Stomach (tissue), 9 donors: Measurements from ENCODE around the gene DLX4. TPM values are rescaled to one million over a fixed set of nuclear protein-coding genes. Genes with fewer than 3 reads are reported as not detected.

ENCODE experiments used
- DNase-seq, 2 donors: peaks; one replicate each; pipeline versions ENCODE4 v3.0.0 to v3.0.0-alpha.2; 2013 to 2019
- H3K27ac ChIP-seq, 5 donors: fragments of 200-600 bp in 4 of 5; sonication (generic) in 4 of 5; one replicate each; pipeline ENCODE4 v1.5.1; 2013 to 2019; ENCODE audit warnings: mild to moderate bottlenecking in 1 of 5, moderate library complexity in 1 of 5
- H3K27me3 ChIP-seq, 3 donors: fragments of 200-600 bp; sonication (generic); one replicate each; pipeline ENCODE4 v1.5.1; 2017 to 2019; ENCODE audit warnings: mixed run types in 1 of 3
- H3K36me3 ChIP-seq, 4 donors: fragments of 200-600 bp; sonication (generic); 1 replicate in 3 of 4; 2 replicates in 1 of 4; pipeline ENCODE4 v1.5.1; 2016 to 2019
- H3K4me1 ChIP-seq, 4 donors: fragments of 200-600 bp; sonication (generic); one replicate each; pipeline ENCODE4 v1.5.1; 2016 to 2019
- H3K4me3 ChIP-seq, 4 donors: fragments of 200-600 bp; sonication (generic) in 3 of 4; one replicate each; pipeline ENCODE4 v1.5.1; 2016 to 2019; ENCODE audit warnings: mild to moderate bottlenecking in 1 of 4
- H3K9me3 ChIP-seq, 4 donors: fragments of 200-600 bp; sonication (generic); one replicate each; pipeline ENCODE4 v1.5.1; 2016 to 2019
- EP300 ChIP-seq: sonication (generic); formaldehyde crosslinking; IDR thresholded peaks from one replicate; pipeline ENCODE4 v1.6.1; 2017; ENCODE audit warnings: antibody characterized with exemption
- POLR2A ChIP-seq, 4 donors: fragments of 450-650 bp; IDR thresholded peaks; one replicate each; pipeline ENCODE4 v1.6.1; 2016; ENCODE audit warnings: antibody characterized with exemption in 4 of 4, control low read depth in 2 of 4, mild to moderate bottlenecking in 1 of 4, moderate library complexity in 1 of 4
- POLR2AphosphoS5 ChIP-seq, 3 donors: sonication (generic); formaldehyde crosslinking; IDR thresholded peaks; one replicate each; pipeline ENCODE4 v1.6.1; 2016; ENCODE audit warnings: antibody characterized with exemption in 3 of 3
- WGBS, 5 donors: extraction: QIAGEN DNeasy Blood & Tissue Kit in 3 of 5; methylation state at CpG; one replicate each; pipeline versions ENCODE4 v1.1.5 to v1.1.7; 2013 to 2018; 5-methylcytosine and 5-hydroxymethylcytosine counted together
- intact Hi-C: fragments of 100-400 bp; cut with DNase I; formaldehyde crosslinking; loops from one replicate; pipeline ENCODE4 v1.15.1; 2023; ENCODE audit warnings: low total_unique reads
- polyA plus RNA-seq, 3 donors: library from polyadenylated mRNA; stranded (reverse); fragments of 200-250 nt; gene quantifications; one replicate each; pipeline ENCODE4 v1.2.3, GENCODE V29; 2013
- total RNA-seq, 5 donors: library from RNA; depleted of rRNA; stranded (reverse); fragments of >200 nt; gene quantifications; one replicate each; pipeline versions ENCODE4 v1.1.0 to v1.2.3, GENCODE V29; 2014 to 2016
- TF ChIP-seq, protein P1 (sequence below), 7 experiments: fragments of 450-650 bp in 4 of 7; fragments of 200-600 bp in 3 of 7; sonication (generic) in 3 of 7; IDR thresholded peaks; one replicate each; pipeline ENCODE4 v1.5.1; 2016 to 2019; ENCODE audit warnings: antibody characterized with exemption in 7 of 7, control low read depth in 2 of 7, mild to moderate bottlenecking in 1 of 7
- donor health status: healthy with polysubstance abuse.
- donor health status: Bipolar disorder and iron deficiency.
- donor health status: healthy.

DLX4 gene
- total and polyA plus RNA-seq, 8 donors: 0.31 to 0.40 TPM; not detected in 6

DNA sequence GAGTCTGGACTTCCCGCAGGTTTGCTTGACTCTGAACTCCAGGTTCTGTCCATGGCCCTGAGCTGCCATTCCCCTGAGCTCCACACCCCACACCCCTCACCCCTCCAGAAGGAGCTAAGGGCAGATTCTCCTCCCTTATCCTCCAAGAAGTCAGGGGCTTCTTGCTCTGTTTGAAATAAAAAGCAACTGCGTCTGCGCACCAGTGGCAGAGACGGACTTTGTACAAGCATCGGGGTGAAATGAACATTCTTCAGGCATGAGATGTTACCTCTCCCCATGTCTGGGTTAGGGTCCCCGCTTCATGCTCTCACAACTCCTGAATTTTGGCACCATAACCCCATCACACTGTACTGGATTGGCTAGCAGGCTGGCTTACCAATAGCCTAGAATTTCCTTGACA is 36.1 kb upstream of the DLX4 start:
- Histone ChIP-seq H3K4me1 (no peaks in the 10 kb centered on the region), H3K4me3 (no peak overlapping the region), H3K9me3 (no peaks in the 10 kb centered on the region), H3K27me3 (peaks cover 0 to 85% (median 40%) of the 10 kb centered on the region in 3 donors), H3K27ac (no peak overlapping the region), H3K36me3 (no peaks in the 10 kb centered on the region)
- 65 to 78% (median 69%) methylated on average over 6 of the region's 6 CpGs for WGBS, 5 donors
- DNase-seq: no peak
- intact Hi-C loops: no loop called here
- TF ChIP-seq POLR2AphosphoS5 (IDR thresholded peaks at IDR 0.05) (no peak), POLR2A (IDR thresholded peaks at IDR 0.05) (no peak), EP300 (no peak)
- TF ChIP-seq, protein P1, sequence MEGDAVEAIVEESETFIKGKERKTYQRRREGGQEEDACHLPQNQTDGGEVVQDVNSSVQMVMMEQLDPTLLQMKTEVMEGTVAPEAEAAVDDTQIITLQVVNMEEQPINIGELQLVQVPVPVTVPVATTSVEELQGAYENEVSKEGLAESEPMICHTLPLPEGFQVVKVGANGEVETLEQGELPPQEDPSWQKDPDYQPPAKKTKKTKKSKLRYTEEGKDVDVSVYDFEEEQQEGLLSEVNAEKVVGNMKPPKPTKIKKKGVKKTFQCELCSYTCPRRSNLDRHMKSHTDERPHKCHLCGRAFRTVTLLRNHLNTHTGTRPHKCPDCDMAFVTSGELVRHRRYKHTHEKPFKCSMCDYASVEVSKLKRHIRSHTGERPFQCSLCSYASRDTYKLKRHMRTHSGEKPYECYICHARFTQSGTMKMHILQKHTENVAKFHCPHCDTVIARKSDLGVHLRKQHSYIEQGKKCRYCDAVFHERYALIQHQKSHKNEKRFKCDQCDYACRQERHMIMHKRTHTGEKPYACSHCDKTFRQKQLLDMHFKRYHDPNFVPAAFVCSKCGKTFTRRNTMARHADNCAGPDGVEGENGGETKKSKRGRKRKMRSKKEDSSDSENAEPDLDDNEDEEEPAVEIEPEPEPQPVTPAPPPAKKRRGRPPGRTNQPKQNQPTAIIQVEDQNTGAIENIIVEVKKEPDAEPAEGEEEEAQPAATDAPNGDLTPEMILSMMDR (IDR thresholded peaks at IDR 0.05): no peak

DNA sequence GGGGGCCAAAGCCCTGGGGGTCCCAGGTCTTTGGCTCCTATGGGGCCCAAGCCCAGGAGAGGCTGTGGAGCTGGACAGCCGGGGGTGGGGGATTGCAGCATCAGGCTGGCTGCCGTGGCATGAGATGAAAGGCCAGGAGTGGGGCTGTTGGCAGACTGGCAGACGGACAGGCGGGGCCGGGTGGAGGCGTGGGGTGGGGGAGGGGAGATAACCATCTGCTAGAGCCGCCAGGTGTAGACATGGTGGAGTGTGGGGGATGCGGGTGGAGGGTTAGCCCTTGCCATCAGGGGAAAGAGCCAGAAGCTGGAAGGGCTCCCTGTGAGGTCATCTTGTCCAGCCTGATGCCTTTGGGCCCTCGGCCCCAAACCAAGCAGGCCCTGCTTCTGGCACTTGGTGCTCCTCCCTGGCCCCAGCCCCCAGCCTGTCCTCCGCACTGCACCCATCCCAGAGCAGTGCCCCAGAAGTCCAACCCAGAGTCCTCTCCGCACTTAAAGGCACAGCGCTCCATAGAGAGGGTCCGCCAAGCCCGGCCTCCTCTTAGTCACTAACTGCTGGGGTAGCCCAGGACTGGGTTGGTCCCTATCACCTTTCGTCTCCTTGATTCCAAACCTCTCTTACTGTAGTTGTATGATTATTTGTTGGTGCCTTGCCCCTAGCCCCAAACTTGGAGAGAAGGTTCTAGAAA is 33.3 kb upstream of the DLX4 start:
- no peak overlapping the region for H3K4me3 ChIP-seq
- H3K36me3 ChIP-seq: no peaks in the 10 kb centered on the region
- peak in 1 of 2 donors; percentile 40 for DNase-seq
- 50 to 62% (median 60%) methylated on average over 14 to 15 of the region's 15 CpGs for WGBS, 5 donors
- no peak overlapping the region for H3K27ac ChIP-seq
- TF ChIP-seq EP300 (no peak), POLR2A (IDR thresholded peaks at IDR 0.05) (no peak), POLR2AphosphoS5 (IDR thresholded peaks at IDR 0.05) (no peak)
- TF ChIP-seq, protein P1 (IDR thresholded peaks at IDR 0.05): no peak
- peaks cover 0 to 83% (median 43%) of the 10 kb centered on the region in 3 donors for H3K27me3 ChIP-seq
- no peaks in the 10 kb centered on the region for H3K9me3 ChIP-seq
- no peaks in the 10 kb centered on the region for H3K4me1 ChIP-seq
- intact Hi-C loops: no loop called here

DNA sequence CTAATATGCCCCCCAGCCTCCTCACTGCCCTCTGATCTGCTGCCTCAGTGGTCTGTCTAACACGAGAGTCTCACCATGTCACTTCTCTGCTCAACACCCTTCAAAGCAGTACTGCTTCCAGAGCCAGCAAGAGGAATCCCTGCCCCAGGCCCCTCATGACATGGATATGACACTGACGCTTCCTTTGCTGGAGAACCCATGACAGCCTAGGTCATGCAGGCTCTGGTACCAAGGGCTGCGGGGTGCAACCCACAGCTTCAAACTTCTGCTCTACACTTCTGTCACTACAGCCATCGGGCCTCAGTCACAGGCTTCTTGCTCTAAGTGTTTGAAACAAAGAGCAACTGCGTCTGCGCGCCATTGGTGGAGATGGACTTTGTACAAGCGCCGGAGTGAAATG is 32.6 kb upstream of the DLX4 start:
- Histone ChIP-seq H3K4me1 (no peaks in the 10 kb centered on the region), H3K27ac (no peak overlapping the region), H3K36me3 (no peaks in the 10 kb centered on the region), H3K9me3 (no peaks in the 10 kb centered on the region), H3K4me3 (no peak overlapping the region), H3K27me3 (peaks cover 0 to 83% (median 40%) of the 10 kb centered on the region in 3 donors)
- WGBS, 5 donors: 86 to 90% (median 88%) methylated on average over 9 of the region's 9 CpGs
- no peak for TF ChIP-seq POLR2AphosphoS5 (IDR thresholded peaks at IDR 0.05)
- TF ChIP-seq POLR2A (IDR thresholded peaks at IDR 0.05): no peak
- DNase-seq: no peak
- intact Hi-C loops: no loop called here

DNA sequence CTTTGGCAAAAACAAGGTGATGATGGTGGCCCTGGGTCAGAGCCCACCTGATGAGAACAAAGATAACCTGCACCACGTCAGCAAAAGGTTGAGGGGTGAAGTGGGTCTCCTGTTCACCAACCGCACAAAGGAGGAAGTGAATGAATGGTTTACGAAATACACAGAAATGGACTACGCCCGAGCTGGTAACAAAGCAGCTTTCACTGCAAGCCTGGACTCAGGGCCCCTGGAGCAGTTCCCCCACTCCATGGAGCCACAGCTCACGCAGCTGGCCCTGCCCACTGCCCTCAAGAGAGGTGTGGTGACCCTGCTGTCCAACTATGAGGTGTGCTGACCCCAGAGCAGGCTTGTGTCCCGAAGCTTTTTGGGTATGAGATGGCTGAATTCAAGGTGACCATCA is 29.7 kb upstream of the DLX4 start:
- no peaks in the 10 kb centered on the region for H3K4me1 ChIP-seq
- 31 to 47% (median 41%) methylated on average over 4 to 7 of the region's 7 CpGs for WGBS, 5 donors
- H3K36me3 ChIP-seq: no peaks in the 10 kb centered on the region
- DNase-seq: peak in 1 of 2 donors; percentile 48
- TF ChIP-seq POLR2A (IDR thresholded peaks at IDR 0.05) (no peak), POLR2AphosphoS5 (IDR thresholded peaks at IDR 0.05) (no peak), EP300 (no peak)
- TF ChIP-seq, protein P1 (IDR thresholded peaks at IDR 0.05): no peak
- intact Hi-C loops: no loop called here
- no peak overlapping the region for H3K4me3 ChIP-seq
- H3K9me3 ChIP-seq: no peaks in the 10 kb centered on the region
- no peak overlapping the region for H3K27ac ChIP-seq
- peaks cover 0 to 86% (median 32%) of the 10 kb centered on the region in 3 donors for H3K27me3 ChIP-seq

GRCh38 chr17:49941427-49941826 is 27.6 kb upstream of the DLX4 start:
- no peaks in the 10 kb centered on the region for H3K9me3 ChIP-seq
- no peaks in the 10 kb centered on the region for H3K4me1 ChIP-seq
- H3K36me3 ChIP-seq: no peaks in the 10 kb centered on the region
- 33 to 50% (median 44%) methylated on average over 9 to 10 of the region's 10 CpGs for WGBS, 5 donors
- intact Hi-C loops: no loop called here
- H3K27ac ChIP-seq: no peak overlapping the region
- H3K27me3 ChIP-seq: peaks cover 0 to 86% (median 31%) of the 10 kb centered on the region in 3 donors
- H3K4me3 ChIP-seq: no peak overlapping the region
- no peak for DNase-seq
- no peak for TF ChIP-seq POLR2A (IDR thresholded peaks at IDR 0.05)
- TF ChIP-seq, protein P1 (IDR thresholded peaks at IDR 0.05): no peak
- TF ChIP-seq EP300: no peak
- TF ChIP-seq POLR2AphosphoS5 (IDR thresholded peaks at IDR 0.05): no peak
